A549 (cell line): Measurements from ENCODE around the gene ROPN1. TPM values are rescaled to one million over a fixed set of nuclear protein-coding genes. Genes with fewer than 3 reads are reported as not detected.

Experiments used
- ATAC-seq, 2 experiments: fragments of 200-7000 bp in 1 of 2; fragments of >200 bp in 1 of 2; cut with Nextera tagmentation in 1 of 2; cut with Tn5 transposase in 1 of 2; 3 replicates each; pipeline versions ENCODE4 v1.8.0 to v1.9.1; 2018 to 2020; ENCODE audit warnings: mild to moderate bottlenecking in 1 of 2, moderate library complexity in 1 of 2
- CTCF ChIA-PET: fragments of 300-600 bp; sonication (Branson Sonifier 250); formaldehyde crosslinking; extraction: SDS; loops from one replicate; lab custom pipeline; 2021; ENCODE audit warnings: antibody characterized with exemption, inconsistent platforms; lab: Yijun Ruan, JAX
- POLR2A ChIA-PET: fragments of 350-600 bp; formaldehyde crosslinking; extraction: SDS; loops from one replicate; lab custom pipeline; 2021; ENCODE audit warnings: antibody characterized with exemption, inconsistent platforms; lab: Yijun Ruan, JAX
- DNase-seq, 2 experiments: peaks; one replicate each; pipeline versions ENCODE4 v3.0.0 to v3.0.0-alpha.2; 2011 to 2016; ENCODE audit warnings: low read depth in 1 of 2, low spot score in 1 of 2
- FAIRE-seq: peaks from 2 replicates; lab custom pipeline; 2011; peaks lifted over from hg19 to GRCh38; lab: Jason Lieb, UNC
- H3K27ac ChIP-seq, 2 experiments: fragments of >200 bp; sonication (Bioruptor Twin); formaldehyde crosslinking; 3 replicates each; pipeline ENCODE4 v1.5.1; 2016 to 2017
- H3K4me1 ChIP-seq: fragments of >200 bp; sonication (Bioruptor Twin); formaldehyde crosslinking; 3 replicates; pipeline ENCODE4 v1.6.1; 2016
- H3K4me2 ChIP-seq: fragments of >200 bp; sonication (Bioruptor Twin); formaldehyde crosslinking; 3 replicates; pipeline ENCODE4 v1.6.1; 2016
- H3K4me3 ChIP-seq: fragments of >200 bp; sonication (Bioruptor Twin); formaldehyde crosslinking; 3 replicates; pipeline ENCODE4 v1.5.1; 2016
- H3K9me3 ChIP-seq: fragments of >200 bp; sonication (Bioruptor Twin); formaldehyde crosslinking; 3 replicates; pipeline ENCODE4 v1.6.1; 2016
- BHLHE40 ChIP-seq: IDR thresholded peaks from 2 replicates; pipeline ENCODE4 v1.6.1; 2012; ENCODE audit warnings: low read depth, low read length, inconsistent platforms
- CBX2 ChIP-seq: fragments of 200-600 bp; sonication (generic); IDR thresholded peaks from 2 replicates; pipeline ENCODE4 v1.6.1; 2016; ENCODE audit warnings: low read depth, mild to moderate bottlenecking, borderline replicate concordance
- CEBPB ChIP-seq, 2 experiments: fragments of >200 bp in 1 of 2; sonication (Bioruptor Twin) in 1 of 2; formaldehyde crosslinking in 1 of 2; IDR thresholded peaks; 2 replicates each; pipeline ENCODE4 v1.6.1; 2012 to 2016
- CHD2 ChIP-seq: fragments of 150-350 bp; IDR thresholded peaks from 2 replicates; pipeline ENCODE4 v1.6.1; 2014; ENCODE audit warnings: low read length; ENCODE audit not compliant: partially characterized antibody
- CHD4 ChIP-seq: fragments of 200-600 bp; sonication (generic); IDR thresholded peaks from 2 replicates; pipeline ENCODE4 v1.6.1; 2016; ENCODE audit warnings: antibody characterized with exemption, mild to moderate bottlenecking, borderline replicate concordance
- E2F6 ChIP-seq: IDR thresholded peaks from 2 replicates; pipeline ENCODE4 v1.6.1; 2012; ENCODE audit warnings: low read depth, borderline replicate concordance
- EHMT2 ChIP-seq: fragments of 200-600 bp; sonication (generic); IDR thresholded peaks from 2 replicates; pipeline ENCODE4 v1.6.1; 2016; ENCODE audit warnings: antibody characterized with exemption, low read depth, mild to moderate bottlenecking, moderate library complexity
- FOSB ChIP-seq: fragments of 250-450 bp; sonication (Bioruptor Pico); IDR thresholded peaks from 2 replicates; pipeline ENCODE4 v1.5.0; 2020; ENCODE audit warnings: mild to moderate bottlenecking, moderate library complexity
- FOXS1 ChIP-seq: fragments of 250-450 bp; sonication (Bioruptor Pico); IDR thresholded peaks from 2 replicates; pipeline ENCODE4 v1.5.0; 2020; ENCODE audit warnings: mild to moderate bottlenecking, moderate library complexity
- GATA3 ChIP-seq: IDR thresholded peaks from 2 replicates; pipeline ENCODE4 v1.6.1; 2012; ENCODE audit warnings: borderline replicate concordance
- HEYL ChIP-seq: fragments of 250-450 bp; sonication (Bioruptor Pico); IDR thresholded peaks from 2 replicates; pipeline ENCODE4 v1.8.0; 2021; ENCODE audit warnings: mild to moderate bottlenecking, moderate library complexity
- HOXA7 ChIP-seq: fragments of 250-450 bp; sonication (Bioruptor Pico); IDR thresholded peaks from 2 replicates; pipeline ENCODE4 v1.5.0; 2020; ENCODE audit warnings: mild to moderate bottlenecking, moderate library complexity
- HOXB13 ChIP-seq: fragments of 250-450 bp; sonication (Bioruptor Pico); IDR thresholded peaks from 2 replicates; pipeline ENCODE4 v1.5.0; 2020; ENCODE audit warnings: low read depth, mild to moderate bottlenecking, moderate library complexity
- HOXB5 ChIP-seq: fragments of 250-450 bp; sonication (Bioruptor Pico); IDR thresholded peaks from 2 replicates; pipeline ENCODE4 v1.5.0; 2020; ENCODE audit warnings: mild to moderate bottlenecking, moderate library complexity
- JUN ChIP-seq, 2 experiments: fragments of >200 bp; sonication (Bioruptor Twin); formaldehyde crosslinking; IDR thresholded peaks; 2 replicates in 1 of 2; 3 replicates in 1 of 2; pipeline ENCODE4 v1.6.1; 2016 to 2017
- JUNB ChIP-seq: fragments of >200 bp; sonication (Bioruptor Twin); formaldehyde crosslinking; IDR thresholded peaks from 2 replicates; pipeline ENCODE4 v1.6.1; 2016
- KDM1A ChIP-seq: fragments of 200-600 bp; sonication (generic); IDR thresholded peaks from 2 replicates; pipeline ENCODE4 v1.6.1; 2016; ENCODE audit warnings: low read depth, mild to moderate bottlenecking
- NFE2L2 ChIP-seq: fragments of 150-350 bp; conservative IDR thresholded peaks from 2 replicates; pipeline ENCODE4 v1.6.1; 2014; ENCODE audit warnings: low read length
- NPAS2 ChIP-seq: fragments of 250-450 bp; sonication (Bioruptor Pico); IDR thresholded peaks from 2 replicates; pipeline ENCODE4 v1.8.0; 2022; ENCODE audit warnings: mild to moderate bottlenecking, moderate library complexity, borderline replicate concordance
- POLR2A ChIP-seq: IDR thresholded peaks from 2 replicates; pipeline ENCODE4 v1.6.1; 2012; ENCODE audit warnings: mild to moderate bottlenecking, low read length
- RAD21 ChIP-seq, 2 experiments: fragments of >200 bp in 1 of 2; sonication (Bioruptor Twin) in 1 of 2; formaldehyde crosslinking in 1 of 2; IDR thresholded peaks in 1 of 2; conservative IDR thresholded peaks in 1 of 2; 2 replicates in 1 of 2; 3 replicates in 1 of 2; pipeline ENCODE4 v1.6.1; 2012 to 2018; ENCODE audit warnings: inconsistent platforms in 1 of 2
- RFX5 ChIP-seq: fragments of 450-650 bp; IDR thresholded peaks from 2 replicates; pipeline ENCODE4 v1.7.1; 2014; ENCODE audit warnings: antibody characterized with exemption, mild to moderate bottlenecking, moderate library complexity
- RNF2 ChIP-seq: fragments of 200-600 bp; sonication (generic); IDR thresholded peaks from 2 replicates; pipeline ENCODE4 v1.6.1; 2016; ENCODE audit warnings: low read depth, mild to moderate bottlenecking, antibody characterized with exemption, moderate library complexity, borderline replicate concordance
- SREBF2 ChIP-seq: fragments of 450-650 bp; IDR thresholded peaks from 2 replicates; pipeline ENCODE4 v1.6.1; 2014; ENCODE audit warnings: mild to moderate bottlenecking, moderate library complexity
- TFCP2L1 ChIP-seq: fragments of 250-450 bp; sonication (Bioruptor Pico); IDR thresholded peaks from 2 replicates; pipeline ENCODE4 v1.5.0; 2021; ENCODE audit warnings: mild to moderate bottlenecking
- ZFP36 ChIP-seq: fragments of 450-650 bp; IDR thresholded peaks from 2 replicates; pipeline ENCODE4 v1.6.1; 2014; ENCODE audit warnings: borderline replicate concordance; ENCODE audit not compliant: partially characterized antibody
- ZNF302 ChIP-seq: fragments of 250-450 bp; sonication (Bioruptor Pico); IDR thresholded peaks from 2 replicates; pipeline ENCODE4 v1.9.0; 2021; ENCODE audit warnings: inconsistent platforms, mild to moderate bottlenecking, moderate library complexity
- ZSCAN20 ChIP-seq: fragments of 250-450 bp; sonication (Bioruptor Pico); IDR thresholded peaks from 2 replicates; pipeline ENCODE4 v1.8.0; 2022; ENCODE audit warnings: mild to moderate bottlenecking, moderate library complexity
- WGBS: methylation state at CpG from one replicate; pipeline ENCODE4 v1.1.6; 2017; ENCODE audit errors: missing lambda C conversion rate; 5-methylcytosine and 5-hydroxymethylcytosine counted together
- polyA plus RNA-seq, 4 experiments: library from polyadenylated mRNA; depleted of rRNA in 3 of 4; stranded (reverse); fragments of >200 nt; fragmentation: RNase III in 1 of 4; extraction: RNeasy Plus Mini Kit Qiagen cat#74134 plus additional on column Dnase treatment in 1 of 4; gene quantifications; 2 replicates in 3 of 4; 3 replicates in 1 of 4; pipeline ENCODE4 v1.2.3, GENCODE V29; 2011 to 2017
- TF ChIP-seq, protein P1 (sequence below): fragments of >200 bp; sonication (Bioruptor Twin); formaldehyde crosslinking; IDR thresholded peaks from 3 replicates; pipeline ENCODE4 v1.5.1; 2016
- TF ChIP-seq, protein P2 (sequence below): IDR thresholded peaks from 2 replicates; pipeline ENCODE4 v1.6.1; 2012

Gene ROPN1
- polyA plus RNA-seq, 2 of the 4 experiments (the other 2 are of a cell fraction): not detected

DNA sequence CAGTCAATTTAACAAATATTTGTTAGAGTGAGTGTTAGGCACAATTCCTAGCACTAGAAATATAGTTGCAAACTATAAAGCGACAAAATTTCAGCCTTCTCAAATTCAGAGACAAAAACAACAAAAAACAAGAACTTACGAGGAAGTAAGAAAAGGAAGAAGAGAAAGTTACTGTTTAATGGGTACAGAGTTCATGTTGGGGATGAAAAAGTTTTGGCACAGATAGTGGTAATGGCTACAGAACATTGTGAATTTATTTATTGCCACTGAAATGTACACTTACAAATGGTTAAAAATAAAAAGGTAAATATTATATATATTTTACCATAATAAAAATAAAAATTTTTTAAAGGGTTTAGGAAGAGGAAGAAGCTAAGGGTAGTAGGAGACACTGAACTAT, 52.2 kb downstream of the ROPN1 start:
- no peak for TF ChIP-seq RNF2
- TF ChIP-seq, protein P1, sequence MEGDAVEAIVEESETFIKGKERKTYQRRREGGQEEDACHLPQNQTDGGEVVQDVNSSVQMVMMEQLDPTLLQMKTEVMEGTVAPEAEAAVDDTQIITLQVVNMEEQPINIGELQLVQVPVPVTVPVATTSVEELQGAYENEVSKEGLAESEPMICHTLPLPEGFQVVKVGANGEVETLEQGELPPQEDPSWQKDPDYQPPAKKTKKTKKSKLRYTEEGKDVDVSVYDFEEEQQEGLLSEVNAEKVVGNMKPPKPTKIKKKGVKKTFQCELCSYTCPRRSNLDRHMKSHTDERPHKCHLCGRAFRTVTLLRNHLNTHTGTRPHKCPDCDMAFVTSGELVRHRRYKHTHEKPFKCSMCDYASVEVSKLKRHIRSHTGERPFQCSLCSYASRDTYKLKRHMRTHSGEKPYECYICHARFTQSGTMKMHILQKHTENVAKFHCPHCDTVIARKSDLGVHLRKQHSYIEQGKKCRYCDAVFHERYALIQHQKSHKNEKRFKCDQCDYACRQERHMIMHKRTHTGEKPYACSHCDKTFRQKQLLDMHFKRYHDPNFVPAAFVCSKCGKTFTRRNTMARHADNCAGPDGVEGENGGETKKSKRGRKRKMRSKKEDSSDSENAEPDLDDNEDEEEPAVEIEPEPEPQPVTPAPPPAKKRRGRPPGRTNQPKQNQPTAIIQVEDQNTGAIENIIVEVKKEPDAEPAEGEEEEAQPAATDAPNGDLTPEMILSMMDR: no peak
- no peak for TF ChIP-seq HOXA7
- TF ChIP-seq TFCP2L1: no peak
- TF ChIP-seq KDM1A: no peak
- TF ChIP-seq HEYL (CRISPR knock-in tag): no peak
- no peak for TF ChIP-seq NPAS2 (CRISPR knock-in tag)
- no peak for TF ChIP-seq ZFP36
- no peak for TF ChIP-seq CEBPB (IDR thresholded peaks at IDR 0.05)
- TF ChIP-seq GATA3: no peak
- TF ChIP-seq HOXB13 (CRISPR knock-in tag): no peak
- no peak for TF ChIP-seq FOXS1
- TF ChIP-seq HOXB5: no peak
- no peak for TF ChIP-seq JUNB
- no peak for TF ChIP-seq CHD2
- TF ChIP-seq FOSB (CRISPR knock-in tag): no peak
- no peak for TF ChIP-seq EHMT2
- TF ChIP-seq, all 56 proteins: peak for 0
- Histone ChIP-seq H3K4me2 (no peak overlapping the region), H3K27ac (no peak overlapping the region), H3K9me3 (no peaks in the 10 kb centered on the region), H3K4me3 (no peak overlapping the region), H3K4me1 (no peaks in the 10 kb centered on the region)
- ATAC-seq (no peak), FAIRE-seq (no peak), DNase-seq (no peak)
- POLR2A ChIA-PET: no interaction called here
- WGBS: 95% methylated on average over 2 of the region's 2 CpGs
- CTCF ChIA-PET: interaction anchor here (1.2 to 3.0 kb wide), 2 partner anchors 288 to 297 kb away, joined by 3 to 11 read pairs; no protein-coding TSS in a partner anchor

DNA sequence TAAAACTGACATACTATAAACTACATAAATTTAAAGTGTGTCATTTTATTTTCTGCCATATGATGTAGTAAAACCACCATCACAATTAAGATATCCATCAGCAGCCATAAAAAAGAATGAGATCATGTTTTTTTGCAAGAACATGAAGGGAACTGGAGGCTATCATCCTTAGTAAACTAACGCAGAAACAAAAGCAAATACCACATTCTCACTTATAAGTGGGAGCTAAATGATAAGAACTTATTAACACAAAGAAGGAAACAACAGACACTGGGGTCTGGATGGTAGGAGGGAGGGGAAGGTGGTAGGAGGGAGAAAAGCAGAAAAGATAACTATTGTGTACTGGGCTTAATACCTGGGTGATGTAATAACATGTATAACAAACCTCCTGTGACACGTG, 55.5 kb downstream of the ROPN1 start:
- Histone ChIP-seq H3K4me1 (0 out of 3 replicates have a peak, but pooled peaks cover 3% of the 10 kb centered on the region), H3K9me3 (no peaks in the 10 kb centered on the region), H3K27ac (no peak overlapping the region), H3K4me3 (no peak overlapping the region), H3K4me2 (no peak overlapping the region)
- ChIA-PET CTCF (interaction anchor here (1.2 kb wide), 1 partner anchor 44 kb away, joined by 3 read pairs; no protein-coding TSS in a partner anchor), POLR2A (no interaction called here)
- no peak for DNase-seq
- FAIRE-seq: peak; percentile 7
- WGBS: 92% methylated on average over 2 of the region's 2 CpGs
- TF ChIP-seq RFX5: no peak
- no peak for TF ChIP-seq JUN (IDR thresholded peaks at IDR 0.05)
- no peak for TF ChIP-seq RNF2
- TF ChIP-seq, protein P1: no peak
- no peak for TF ChIP-seq BHLHE40
- TF ChIP-seq TFCP2L1: no peak
- TF ChIP-seq NFE2L2: no peak
- TF ChIP-seq, protein P2, sequence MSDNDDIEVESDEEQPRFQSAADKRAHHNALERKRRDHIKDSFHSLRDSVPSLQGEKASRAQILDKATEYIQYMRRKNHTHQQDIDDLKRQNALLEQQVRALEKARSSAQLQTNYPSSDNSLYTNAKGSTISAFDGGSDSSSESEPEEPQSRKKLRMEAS: no peak
- no peak for TF ChIP-seq NPAS2 (CRISPR knock-in tag)
- no peak for TF ChIP-seq RAD21 (conservative IDR thresholded peaks at IDR 0.05 in 1 of 2, IDR thresholded peaks at IDR 0.05 in 1 of 2)
- no peak for TF ChIP-seq ZSCAN20 (CRISPR knock-in tag)
- no peak for TF ChIP-seq HOXB13 (CRISPR knock-in tag)
- no peak for TF ChIP-seq JUNB
- TF ChIP-seq FOXS1: no peak
- TF ChIP-seq ZNF302 (CRISPR knock-in tag): no peak
- no peak for TF ChIP-seq E2F6
- TF ChIP-seq CBX2: no peak
- no peak for TF ChIP-seq POLR2A
- no peak for TF ChIP-seq SREBF2
- no peak for TF ChIP-seq CHD4
- no peak for ATAC-seq
